GM19193 (cell line): ENCODE measurements around the gene DENR.
"Not testable (repeated sequence)": the region's sequence is repeated elsewhere in the genome, so short reads cannot be mapped to it uniquely, and the experiment has no call there.

Experiments used
- POLR2A ChIP-seq: IDR thresholded peaks from 4 replicates; pipeline ENCODE4 v1.6.1; 2011; ENCODE audit not compliant: insufficient read depth, insufficient read length; ENCODE audit errors: extremely low read depth

The DENR gene, protein sequence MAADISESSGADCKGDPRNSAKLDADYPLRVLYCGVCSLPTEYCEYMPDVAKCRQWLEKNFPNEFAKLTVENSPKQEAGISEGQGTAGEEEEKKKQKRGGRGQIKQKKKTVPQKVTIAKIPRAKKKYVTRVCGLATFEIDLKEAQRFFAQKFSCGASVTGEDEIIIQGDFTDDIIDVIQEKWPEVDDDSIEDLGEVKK

GRCh38 chr12:122752464-122753318, at the start of gene DENR:
DENR (plus strand) TSS chr12:122752824; CDS start chr12:122753702, 878 bp downstream.
- TF ChIP-seq POLR2A = peak; percentile 97

DNA sequence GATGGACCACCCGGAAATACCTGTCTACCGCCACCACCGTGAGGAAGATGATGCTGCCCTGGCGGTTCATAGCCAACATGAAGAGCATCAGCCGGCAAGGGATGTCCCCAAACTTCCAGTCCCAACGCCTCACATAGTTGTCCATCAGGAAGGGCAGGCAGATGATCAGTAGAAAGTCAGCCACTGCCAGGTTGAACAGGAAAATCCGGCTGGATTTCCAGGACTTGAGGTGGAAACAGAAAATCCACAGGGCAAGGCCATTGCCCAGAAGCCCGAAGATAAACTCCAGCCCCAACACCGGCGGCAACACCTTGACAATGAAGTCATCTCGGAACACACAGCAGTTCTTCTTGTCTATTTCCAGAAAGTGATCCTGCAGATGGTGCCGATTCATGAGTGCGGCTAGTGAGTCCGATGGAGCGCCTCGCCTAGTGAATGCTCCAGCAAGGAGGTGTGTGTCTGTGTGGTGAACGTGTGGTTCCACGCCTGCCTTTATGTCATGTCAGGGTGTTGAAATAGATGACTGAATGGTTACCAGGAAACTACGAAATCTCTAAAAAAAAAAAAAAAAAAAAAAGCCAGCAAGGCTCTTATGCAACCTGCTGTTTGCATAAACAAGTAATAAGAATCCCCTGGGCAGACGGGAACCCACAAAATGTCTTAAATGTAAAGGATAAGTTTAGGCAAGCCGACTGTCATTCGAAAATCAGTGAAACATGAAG, 49.6 kb upstream of the DENR start, which contains the start of gene HCAR2:
TSS of gene HCAR2 (minus strand) at position 468 of the 722 bp plus-strand sequence. CDS start at position 394, 74 bp downstream.
- TF ChIP-seq POLR2A = not testable (repeated sequence)

DNA sequence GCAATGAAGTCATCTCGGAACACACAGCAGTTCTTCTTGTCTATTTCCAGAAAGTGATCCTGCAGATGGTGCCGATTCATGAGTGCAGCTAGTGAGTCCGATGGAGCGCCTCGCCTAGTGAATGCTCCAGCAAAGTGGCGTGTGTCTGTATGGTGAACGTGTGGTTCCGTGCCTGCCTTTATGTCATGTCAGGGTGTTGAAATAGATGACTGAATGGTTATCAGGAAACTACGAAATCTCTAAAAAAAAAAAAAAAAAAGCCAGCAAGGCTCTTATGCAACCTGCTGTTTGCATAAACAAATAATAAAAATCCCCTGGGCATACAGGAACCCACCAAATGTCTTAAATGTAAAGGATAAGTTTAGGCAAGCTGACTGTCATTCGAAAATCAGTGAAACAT, 36.0 kb upstream of the DENR start, which contains the start of gene HCAR3:
TSS of gene HCAR3 (minus strand) at position 154 of the 400 bp plus-strand sequence. CDS start at position 80, 74 bp downstream.
- not testable (repeated sequence) for TF ChIP-seq POLR2A

GRCh38 chr12:122721057-122721545, 31.5 kb upstream of the DENR start:
- no peak for TF ChIP-seq POLR2A

DNA sequence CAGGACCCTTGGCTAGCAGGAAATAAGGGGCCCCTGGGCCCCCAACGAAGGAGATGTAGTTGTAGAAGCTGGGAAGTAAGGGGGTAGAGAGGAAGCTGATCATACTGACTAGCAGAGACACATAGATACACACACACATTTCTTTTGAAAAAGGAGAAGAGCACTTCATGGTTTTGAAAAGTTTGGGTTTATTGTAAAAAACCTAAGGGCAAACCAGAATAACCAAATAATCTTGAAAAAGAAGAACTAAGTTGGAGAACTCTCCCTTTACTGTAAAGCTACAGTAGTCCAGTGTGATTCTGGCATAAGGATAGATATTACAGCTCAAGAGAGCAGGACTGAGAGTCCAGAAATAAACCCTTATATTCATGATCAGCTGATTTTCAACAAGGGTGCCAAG, 30.2 kb upstream of the DENR start:
- TF ChIP-seq POLR2A = no peak

- TF ChIP-seq POLR2A = no peak
Observed at GRCh38 chr12:122724641-122725243, 27.9 kb upstream of the DENR start.

DNA sequence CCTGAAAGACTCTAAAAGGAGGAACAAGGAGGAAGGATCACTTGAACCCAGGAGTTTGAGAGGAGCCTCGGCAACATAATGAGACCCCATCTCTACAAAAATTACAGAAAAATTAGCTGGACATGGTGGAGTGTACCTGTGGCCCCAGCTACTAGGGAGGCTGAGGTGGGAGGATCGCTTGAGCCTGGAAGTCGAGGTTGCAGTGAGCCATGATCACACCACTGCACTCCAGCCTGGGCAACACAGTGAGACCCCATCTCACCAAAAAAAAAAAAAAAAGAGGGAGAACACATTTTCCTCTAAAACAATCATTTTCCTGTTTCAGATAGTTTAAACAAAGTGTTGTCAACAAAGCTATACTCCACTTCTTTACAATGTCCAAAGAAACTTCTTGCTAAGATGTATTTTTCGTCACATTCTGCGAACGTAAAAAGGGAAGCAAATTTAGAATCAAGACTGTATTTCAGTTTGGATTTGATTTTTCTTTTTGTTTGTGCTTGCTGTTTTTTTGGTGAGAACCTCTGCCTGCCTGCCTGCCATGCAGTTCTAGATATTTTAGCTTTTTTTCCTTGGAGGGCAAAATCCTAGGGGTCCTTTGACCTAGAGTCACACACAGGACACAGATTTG, 27.1 kb upstream of the DENR start:
- no peak for TF ChIP-seq POLR2A

DNA sequence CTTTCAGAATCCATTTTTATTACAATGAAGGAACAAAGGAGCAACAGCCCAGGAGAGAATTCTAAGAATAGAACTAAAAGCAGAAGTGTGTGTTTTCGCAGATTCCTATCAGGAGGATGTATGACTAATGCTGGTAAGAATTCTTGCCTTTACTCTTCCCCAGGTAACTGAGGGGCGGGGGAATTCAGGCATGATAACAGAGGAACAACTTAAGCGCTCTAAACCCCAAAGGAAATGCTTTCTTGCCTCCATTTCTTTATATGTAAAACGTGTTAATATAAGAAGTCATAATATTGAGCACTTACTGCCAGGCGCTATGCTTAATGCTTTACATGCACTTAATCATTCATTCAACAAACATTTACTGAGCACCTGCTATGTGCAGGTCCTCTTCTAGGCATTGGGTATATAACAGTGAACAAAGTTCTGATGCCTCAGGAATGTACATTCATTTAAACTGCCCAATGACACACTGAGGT, 26.5 kb upstream of the DENR start:
- no peak for TF ChIP-seq POLR2A

DNA sequence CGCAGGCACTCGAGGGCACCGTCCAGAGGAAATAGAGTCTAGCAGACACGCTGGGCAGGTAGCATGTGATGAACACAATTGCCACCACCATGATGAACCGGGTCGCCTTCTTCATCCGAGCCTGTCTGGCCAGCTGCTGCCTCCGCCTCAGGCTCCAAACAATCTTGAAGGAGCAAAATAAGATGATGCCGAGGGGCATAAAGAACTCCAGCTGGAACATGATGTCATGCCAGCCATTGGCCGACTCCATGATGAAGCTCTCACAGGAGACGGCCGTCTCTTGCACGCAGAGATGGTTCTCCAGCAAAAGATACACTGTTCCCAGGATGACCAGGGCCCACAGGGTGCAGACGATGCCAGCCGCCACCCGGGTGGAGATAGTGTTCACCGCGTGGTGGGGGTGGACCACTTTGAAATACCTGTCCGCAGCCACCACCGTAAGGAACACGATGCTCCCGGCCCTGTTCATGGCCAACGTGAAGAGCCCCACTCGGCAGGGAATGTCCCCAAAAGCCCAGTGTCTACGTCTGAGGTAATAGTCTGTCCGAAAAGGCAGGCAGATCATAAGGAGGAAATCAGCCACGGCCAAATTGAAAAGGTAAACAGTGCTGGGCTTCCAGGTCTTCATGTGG, 22.9 kb upstream of the DENR start:
- no peak for TF ChIP-seq POLR2A

DNA sequence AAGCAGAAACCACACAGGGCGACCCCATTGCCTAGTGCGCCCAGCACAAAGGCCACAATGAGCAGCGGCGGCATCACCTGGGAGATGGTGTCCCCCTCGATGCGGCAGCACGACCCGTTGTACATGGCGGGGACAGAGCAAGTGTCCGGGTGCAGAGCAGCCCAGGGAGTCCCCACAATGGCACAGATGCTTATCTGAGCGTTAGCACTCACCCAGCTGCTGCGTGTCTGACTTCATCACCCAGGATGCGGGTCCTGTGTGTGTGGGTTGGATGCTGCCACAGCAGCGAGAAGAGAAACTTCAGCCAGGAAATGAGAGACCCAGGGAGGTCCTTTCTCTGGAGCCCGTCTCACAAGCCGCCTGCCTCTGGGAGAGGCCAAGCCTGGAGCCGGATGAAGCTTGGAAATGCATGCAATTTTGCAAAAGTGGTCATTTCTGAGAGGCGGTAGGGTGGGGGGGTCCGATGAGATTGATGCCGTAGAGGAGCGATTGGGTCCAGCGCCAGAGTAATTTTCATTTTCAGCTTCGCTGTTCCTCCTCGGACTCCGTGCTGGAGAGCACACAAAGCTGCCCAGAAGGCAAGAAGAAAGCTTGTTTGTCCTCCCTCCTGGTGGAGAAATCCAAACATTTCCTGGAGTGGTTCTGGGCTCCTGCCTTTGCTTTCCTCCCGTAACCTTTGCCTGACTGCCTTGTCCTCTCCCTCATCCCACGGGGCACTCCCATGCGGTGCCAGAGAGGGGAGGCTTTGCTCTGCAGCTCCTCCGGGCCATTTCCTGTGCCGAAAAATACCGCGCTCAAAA, 22.2 kb upstream of the DENR start, which contains the start of gene HCAR1:
TSS of gene HCAR1 (minus strand) at position 630 of the 800 bp plus-strand sequence. CDS start at position 125, 505 bp downstream.
- TF ChIP-seq POLR2A = no peak

- TF ChIP-seq POLR2A = no peak
Observed at GRCh38 chr12:122732170-122732569, 20.5 kb upstream of the DENR start.

- TF ChIP-seq POLR2A = no peak
Observed at GRCh38 chr12:122732611-122733010, 20.0 kb upstream of the DENR start.

DNA sequence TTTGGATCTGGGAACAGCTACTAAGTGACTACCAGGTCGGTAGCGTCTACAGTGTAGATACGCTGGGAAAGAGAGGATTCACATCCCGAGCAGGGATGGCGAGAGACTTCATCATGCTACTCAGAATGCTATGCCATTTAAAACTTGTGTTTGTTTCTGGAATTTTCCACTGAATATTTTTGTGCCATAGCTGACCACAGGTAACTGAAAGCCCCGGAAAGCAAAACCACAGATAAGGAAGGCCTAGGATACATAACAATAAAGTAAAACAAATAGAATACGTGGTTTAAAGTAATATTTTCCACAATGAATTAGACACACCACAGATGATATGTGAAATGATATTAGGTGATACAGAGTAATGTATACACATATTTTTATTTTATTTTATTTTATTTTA, 14.1 kb upstream of the DENR start:
- TF ChIP-seq POLR2A = no peak
